ENCODE data around the gene PITPNC1.
"Not testable (repeated sequence)": the region's sequence is repeated elsewhere in the genome, so short reads cannot be mapped to it uniquely, and the experiment has no call there.

The PITPNC1 gene

DNA sequence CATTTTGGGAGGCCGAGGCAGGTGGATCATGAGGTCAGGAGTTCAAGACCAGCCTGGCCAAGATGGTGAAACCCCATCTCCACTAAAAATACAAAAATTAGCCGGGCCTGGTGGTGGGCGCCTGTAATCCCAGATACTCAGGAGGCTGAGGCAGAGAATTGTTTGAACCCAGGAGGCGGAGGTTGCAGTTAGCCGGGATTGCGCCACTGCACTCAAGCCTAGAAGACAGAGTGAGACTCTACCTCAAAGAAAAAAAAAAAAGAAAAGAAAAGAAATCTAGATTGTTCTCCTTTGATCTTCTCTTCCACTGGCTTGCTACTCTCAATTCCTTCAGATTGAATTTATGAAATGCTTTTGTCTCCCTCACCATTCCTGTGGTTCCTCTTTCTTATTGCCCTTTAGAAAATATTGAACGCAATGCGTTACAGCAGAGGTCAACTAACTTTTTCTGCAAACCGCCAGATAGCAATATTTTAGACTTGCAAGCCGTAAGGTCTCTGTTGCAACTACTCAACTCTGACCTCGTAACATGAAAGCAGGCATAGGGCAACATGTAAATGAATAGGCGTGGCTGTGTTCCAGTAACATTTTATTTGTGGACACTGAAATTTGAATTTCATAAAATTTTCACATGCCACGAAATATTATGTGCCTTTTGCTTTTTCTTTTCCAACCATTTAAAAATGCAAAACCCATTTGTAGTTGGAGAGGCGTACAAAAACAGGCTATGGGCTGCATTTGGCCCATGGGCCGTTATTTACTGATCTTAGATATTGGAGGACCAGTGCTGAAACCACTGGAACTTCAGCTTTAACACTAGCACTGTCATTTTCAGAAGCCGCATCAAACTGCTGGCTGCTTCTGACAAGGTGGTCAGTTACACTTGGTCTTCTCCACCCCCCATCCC lies 24.8 kb downstream of the PITPNC1 start:
- FAIRE-seq: no peak

DNA sequence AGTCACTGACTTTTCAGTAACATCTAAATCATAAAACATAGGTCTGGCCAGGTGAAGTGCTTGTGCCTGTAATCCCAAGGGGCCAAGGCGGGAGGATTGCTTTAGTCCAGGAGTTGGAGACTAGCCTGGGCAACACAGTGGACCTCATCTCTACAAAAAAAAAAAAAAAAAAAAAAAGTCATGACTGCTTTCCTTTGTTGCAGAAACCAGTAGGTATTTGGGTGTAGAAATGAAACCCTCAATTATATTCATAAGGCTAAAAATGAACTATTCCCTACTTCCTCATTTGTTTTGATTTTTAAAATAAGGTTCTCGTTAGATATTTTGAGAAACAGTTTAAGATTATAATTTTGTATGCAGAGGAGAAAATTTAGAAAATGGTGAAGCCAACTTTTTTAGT lies 26.0 kb downstream of the PITPNC1 start:
- no peak for FAIRE-seq

DNA sequence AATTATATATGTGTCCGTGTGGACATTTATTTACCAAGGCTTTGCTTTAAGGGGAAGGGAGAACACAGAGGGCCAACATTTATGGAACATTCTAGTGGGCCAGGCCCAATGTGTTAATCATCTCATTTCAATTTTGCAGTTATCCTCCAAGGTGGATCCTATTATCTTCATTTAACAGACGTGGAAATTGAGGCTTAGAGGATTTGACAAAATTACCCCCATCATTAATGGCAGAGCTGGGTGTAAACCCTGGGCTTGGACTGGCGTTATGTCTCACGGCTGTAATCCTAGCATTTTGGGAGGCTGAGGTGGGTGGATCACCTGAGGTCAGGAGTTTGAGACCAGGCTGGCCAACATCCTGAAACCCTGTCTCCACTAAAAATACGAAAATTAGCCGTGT lies 26.4 kb downstream of the PITPNC1 start:
- FAIRE-seq: no peak

DNA sequence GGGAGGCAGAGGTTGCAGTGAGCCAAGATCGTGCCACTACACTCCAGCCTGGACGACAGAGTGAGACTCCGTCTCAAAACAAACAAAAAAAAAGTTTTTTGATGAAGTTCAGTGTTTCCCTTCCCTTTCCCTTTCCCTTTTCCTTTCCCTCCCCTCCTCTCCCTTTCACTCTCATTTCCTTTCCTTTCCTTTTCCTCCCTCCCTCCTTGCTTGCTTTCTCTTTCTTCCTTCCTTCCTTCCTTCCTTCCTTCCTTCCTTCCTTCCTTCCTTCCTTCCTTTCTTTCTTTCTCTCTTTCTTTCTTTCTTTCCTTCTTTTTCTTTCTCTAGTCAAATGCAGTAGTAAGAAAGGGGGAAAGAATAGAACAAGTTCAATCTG lies 31.4 kb downstream of the PITPNC1 start:
- FAIRE-seq: not testable (repeated sequence)

DNA sequence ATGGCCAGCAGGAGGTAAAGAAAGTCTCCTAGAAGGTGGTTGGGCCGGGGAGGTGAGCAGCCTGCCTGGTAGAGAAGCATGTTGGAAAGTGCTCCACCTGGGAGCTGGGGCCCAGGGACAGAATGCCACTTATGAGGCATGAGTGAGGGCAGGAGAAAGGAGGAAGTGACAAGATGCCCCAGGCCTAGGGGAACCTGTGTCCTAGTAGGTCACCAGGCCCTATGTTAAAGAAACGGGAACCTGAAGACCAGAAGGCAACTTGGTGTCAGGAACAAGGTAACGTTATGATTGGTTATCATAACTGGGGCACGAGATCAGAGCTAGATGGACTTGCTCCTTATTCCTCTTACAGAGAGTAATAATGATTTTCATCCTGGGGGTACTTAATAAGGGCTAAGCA lies 34.3 kb downstream of the PITPNC1 start:
- no peak for FAIRE-seq

DNA sequence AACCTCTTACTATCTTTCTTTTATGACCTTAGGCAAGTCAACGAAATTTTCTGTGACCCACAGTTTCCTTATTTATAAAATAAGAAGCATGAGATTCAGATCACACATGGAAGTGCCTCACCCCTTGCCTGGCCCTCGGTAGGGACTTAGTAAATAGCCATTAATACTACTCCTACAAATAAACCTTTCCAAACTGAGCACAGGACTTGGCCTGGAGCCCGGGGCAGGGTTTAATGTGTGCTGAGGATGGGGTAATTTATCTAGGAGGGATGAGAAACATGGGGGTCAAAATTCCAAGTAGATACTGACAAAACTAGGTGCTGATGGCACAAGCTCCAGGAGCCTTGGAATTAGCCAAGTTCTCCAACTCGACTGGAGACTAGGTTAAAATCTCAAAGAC lies 35.0 kb downstream of the PITPNC1 start:
- FAIRE-seq: no peak

DNA sequence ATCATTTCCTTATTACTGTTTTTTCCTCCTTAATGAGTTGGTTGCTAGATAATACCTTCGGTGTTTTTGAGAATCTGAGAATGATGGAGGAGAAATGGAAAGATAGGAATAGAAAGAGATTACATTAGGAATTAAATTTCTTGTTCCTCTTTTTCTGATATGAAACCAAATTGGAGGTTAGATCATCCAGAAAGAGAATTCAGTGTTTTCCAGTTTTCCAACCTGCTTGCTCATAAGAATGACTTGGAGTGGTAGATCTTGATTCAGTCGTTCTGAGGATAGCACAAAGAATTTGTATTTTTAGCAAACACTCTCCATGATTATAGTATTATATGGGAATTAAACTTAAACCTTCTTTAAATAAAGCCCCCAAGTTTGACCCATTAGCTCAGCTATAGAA lies 35.9 kb downstream of the PITPNC1 start:
- FAIRE-seq: no peak

DNA sequence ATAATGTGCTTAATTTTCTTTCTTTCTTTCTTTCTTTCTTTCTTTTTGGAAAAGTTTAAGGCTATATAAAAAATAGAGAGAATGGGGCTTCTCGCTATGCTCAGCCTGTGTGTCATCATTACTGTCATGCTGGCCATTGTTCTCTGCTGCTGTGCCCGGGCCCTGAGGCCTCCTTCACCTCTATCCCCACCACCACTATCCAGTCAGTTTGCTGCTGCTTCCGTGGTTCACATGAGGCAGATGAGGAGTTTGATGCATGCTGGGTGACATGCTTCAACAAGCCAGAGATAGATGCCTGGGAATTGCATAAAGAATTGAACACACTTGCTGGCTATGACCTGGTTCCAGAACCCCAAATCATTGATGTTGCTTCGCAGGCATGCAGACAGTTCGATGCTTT lies 36.3 kb downstream of the PITPNC1 start:
- FAIRE-seq: no peak

DNA sequence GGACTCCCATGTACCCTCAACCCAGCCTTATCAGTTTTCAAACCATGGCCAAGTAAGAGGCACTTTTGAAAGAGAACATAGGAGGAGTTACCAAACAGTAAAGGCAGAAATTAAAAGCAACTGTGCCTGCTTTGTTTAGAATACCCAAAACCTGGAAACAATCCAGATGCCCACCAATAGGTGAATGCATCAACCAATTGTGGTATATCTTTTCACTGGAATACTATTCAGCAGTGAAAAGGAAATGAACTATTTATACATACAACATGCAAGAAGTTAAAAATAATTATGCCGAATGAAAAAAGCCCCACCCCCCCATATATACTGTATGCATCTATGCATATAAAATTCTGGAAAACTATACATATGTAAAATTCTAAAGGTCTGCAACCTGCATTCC lies 37.0 kb downstream of the PITPNC1 start:
- no peak for FAIRE-seq

DNA sequence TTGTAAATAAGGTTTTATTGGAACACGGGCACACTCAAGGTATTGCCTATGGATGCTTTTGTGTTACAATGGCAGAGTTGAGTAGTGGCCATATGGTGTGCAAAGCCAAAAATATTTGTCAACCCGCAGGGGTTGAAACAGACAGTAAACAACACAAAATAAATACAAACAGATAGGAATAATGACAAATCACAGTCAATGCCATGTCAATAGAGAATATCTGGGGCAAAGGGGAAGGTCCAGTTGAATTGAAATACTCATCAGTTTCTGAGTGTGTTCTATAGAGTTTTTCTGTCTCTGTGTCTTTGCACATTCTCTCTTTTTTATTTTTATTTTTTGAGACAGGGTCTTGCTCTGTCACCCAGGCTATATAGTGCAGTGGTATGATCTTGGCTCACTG lies 37.5 kb downstream of the PITPNC1 start:
- no peak for FAIRE-seq

DNA sequence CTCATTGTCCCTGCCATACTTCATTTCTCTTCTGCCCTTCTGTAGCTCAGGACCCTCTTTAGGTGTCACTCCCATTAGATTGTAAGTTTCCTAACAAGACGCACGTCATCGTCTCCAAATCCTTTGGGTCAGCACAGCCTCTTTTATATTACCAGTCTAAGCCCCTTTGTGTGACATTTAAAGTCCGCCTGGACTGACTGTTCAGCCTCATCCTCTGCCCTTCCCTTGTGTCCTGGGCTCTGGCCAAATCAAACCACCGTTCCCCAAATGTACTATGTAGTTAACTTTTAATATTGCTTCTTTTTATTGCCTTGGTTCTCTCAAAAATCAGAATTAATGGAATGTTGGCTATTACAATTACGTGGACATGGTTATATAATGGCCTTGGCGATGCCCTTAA lies 38.2 kb downstream of the PITPNC1 start:
- no peak for FAIRE-seq

DNA sequence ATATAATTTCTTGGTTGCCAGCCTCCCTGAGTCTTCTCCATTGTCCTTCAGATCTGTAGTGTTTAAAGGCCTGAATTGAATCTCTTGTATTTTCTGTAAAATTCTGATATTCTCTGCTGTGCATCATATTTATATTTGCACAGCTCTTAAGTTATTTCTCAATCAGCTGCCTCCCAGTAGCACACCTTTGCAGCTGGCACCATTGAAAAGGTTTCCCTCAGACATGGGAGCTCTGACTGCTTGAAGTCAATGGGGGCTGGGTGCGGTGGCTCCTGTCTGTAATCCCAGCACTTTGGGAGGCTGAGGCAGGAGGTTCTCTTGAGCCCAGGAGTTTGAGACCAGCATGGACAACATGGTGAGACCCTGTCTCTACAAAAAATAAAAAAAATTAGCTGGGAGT lies 40.4 kb downstream of the PITPNC1 start:
- no peak for FAIRE-seq

DNA sequence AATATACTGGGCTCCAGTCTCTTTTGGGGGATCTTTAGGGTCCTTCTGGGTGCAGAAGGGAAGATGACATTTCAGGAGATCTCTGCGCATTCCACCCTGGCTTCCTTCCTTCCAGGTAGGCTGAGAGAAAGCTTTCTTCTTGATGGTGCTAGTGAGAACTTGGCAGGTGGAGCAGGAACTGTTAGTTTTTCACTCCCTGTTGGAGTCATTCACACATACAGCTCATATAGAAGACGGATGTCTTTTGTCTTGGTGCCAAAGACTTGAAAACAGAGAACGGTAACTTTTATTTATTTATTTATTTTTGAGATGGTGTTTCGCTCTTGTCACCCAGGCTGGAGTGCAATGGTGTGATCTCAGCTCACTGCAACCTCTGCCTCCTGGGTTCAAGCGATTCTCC lies 43.9 kb downstream of the PITPNC1 start:
- no peak for FAIRE-seq

DNA sequence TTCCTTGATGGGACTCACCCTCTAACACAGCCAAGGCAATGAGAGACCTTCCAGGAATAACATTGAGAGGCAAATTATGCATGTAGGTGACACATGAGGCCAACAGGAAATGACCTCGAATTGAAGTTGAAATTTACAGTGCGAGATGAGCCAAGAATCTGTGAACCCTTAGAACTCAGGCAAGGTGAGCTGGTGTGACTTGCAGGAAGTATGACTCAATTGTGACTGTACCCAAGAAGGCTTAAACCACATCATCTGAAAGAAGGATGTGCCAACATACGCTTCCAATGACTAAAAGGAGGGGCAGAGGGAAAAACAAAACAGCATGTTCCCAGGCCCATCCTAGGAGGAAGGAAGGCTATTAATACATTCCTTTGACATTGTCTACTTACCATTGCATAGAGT lies 44.8 kb downstream of the PITPNC1 start:
- no peak for FAIRE-seq

DNA sequence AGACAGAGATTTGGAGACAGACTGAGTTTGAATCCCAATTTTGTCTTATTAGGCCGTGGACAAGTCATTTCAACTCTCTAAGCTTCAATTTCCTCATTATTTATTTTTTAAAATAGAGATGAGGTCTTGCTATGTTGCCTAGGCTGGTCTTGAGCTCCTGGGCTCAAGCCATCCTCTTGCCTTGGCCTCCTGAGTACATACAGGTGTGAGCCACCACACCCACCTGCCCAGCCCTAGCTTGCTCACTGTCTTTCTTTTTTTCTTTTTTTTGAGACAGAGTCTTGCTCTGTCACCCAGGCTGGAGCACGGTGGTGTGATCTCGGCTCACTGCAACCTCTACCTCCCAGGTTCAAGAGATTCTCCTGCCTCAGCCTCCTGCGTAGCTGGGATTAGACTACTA lies 45.2 kb downstream of the PITPNC1 start:
- not testable (repeated sequence) for FAIRE-seq

DNA sequence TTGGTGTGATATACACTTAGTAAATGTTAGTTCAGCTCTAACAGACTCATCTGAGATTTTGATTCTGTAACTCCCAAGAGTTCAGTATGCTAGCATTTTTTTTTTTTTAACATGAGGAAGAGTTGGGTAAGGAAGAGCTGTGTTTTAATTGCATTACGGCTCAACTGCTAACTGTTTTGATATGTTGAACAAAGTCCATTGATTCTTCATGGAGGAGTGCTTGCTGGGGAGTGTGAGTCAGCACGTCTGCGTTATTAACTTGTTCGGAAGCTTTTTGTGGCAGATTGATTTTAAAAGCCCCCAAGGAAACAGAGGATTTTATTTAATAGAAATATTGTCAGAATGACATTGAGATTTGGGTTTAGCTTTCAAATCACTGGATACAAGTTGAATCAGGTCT lies 45.8 kb downstream of the PITPNC1 start:
- no peak for FAIRE-seq

DNA sequence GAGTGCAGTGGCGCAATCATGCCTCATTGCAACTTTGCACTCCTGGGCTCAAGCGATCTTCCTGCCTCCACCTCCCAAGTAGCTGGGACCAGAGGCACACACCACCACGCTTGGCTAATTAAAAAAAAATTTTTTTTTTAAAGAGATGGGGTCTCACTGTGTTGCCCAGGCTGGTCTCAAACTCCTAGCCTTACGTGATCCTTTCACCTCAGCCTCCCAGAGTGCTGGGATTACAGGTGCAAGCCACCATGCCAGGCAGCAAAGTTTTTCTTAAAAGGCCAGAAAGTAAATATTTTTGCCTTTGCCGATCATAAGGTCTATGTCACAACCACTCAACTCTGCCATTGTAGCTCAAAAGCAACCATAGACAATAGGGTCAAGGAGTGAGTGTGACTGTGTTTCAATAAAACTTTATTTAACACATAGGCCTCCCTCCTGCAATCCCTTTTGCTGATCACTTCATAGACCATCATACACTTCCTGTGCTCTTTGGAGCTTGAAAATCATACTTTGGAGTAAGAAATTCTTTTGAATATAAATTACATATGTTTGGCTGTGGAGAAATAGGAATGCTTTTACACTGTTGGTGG lies 48.6 kb downstream of the PITPNC1 start:
- FAIRE-seq: no peak

DNA sequence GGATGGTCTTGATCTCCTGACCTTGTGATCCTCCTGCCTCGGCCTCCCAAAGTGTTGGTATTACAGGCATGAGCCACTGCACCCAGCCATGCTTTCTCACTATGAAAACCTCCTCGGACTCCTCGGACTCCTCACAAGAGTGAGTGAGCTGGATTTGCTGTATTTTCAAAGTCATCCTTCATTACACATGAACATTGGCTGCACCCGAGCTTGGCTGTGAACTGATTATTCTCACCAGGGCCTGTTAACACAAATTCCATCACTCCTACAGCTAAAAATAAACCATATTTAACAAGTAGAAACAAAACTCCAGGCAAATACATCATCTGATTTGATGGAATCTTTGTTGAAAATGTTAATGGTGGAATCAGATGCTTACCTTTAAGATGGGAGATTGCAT lies 50.3 kb downstream of the PITPNC1 start:
- FAIRE-seq: no peak

DNA sequence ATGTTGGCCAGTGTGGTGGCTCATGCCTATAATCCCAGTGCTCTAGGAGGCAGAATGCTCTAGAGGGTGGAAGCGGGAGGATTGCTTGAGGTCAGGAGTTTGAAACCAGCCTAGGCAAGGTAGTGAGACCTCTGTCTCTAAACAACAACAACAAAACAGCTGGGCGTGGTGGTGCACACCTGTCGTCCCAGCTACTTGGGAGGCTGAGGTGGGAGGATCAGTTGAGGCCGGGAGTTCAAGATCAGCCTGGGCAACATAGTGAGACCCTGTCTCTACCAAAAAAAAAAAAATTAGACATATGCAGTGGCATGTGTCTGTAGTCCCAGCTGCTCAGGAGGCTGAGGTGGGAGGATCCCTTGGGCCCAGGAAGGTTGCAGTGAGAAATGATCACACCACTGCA lies 53.4 kb downstream of the PITPNC1 start:
- FAIRE-seq: not testable (repeated sequence)

DNA sequence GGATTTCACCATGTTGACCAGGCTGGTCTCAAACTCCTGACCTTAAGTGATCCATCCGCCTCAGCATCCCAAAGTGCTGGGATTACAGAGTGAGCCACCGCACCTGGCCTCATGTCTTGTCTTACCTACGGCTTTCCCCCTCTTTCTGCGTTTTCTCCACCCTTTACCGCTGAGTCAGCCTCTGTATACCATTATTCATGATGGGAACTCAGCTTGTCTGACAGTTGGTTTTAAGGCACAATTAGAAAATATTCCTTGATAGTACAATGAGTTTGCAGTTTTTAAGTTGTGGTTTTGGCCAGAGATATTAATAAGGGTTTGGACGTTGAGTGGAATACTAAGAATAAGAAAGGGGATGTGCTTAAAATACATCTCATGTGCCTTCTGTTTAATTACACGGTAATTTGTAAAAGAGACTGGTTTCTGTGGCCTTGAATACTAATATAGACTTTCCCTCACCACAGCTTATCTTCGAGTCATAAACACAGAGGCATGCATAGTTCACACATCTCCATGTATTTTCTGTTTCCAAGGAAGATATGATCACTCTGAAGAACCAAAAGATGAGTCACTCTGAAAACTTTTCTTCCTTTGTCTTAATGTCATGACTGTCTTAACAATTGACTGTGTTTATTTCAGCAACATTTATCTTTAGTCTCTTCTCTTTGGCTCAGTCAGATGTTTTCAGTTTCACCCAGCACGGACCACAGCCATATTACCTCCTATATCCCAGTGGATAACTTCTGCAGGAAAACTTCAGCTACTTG lies 54.4 kb downstream of the PITPNC1 start:
- FAIRE-seq: no peak

DNA sequence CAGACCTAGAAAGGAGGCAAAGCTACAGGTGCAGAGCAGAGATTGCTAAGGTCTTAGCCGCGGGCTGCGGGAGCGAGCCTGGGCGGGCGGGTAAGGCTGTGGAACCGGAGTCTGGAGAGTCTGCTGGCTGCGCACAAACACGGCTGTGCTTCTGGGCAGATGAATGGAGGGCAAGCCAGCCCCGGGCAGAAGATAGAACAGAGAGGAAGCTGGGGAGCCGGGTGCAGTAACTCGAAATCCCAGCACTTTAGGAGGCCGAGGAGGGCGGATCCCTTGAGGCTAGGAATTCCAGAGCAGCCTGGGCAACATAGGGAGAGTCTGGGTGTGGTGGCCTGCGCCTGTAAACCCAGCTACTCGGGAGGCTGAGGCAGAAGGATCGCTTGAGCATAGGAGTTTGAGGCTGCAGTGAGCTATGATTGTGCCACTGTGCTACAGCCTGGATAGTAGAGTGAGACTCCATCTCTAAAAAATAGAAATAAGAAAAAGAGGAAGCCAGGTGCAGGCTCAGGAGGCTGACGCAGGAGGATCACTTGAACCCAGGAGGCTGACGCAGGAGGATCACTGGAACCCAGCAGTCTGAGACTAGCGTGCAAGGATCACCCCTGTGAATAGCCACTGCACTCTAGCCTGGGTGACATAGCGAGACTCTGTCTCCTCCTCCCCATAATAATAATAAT lies 56.3 kb downstream of the PITPNC1 start:
- no peak for FAIRE-seq

DNA sequence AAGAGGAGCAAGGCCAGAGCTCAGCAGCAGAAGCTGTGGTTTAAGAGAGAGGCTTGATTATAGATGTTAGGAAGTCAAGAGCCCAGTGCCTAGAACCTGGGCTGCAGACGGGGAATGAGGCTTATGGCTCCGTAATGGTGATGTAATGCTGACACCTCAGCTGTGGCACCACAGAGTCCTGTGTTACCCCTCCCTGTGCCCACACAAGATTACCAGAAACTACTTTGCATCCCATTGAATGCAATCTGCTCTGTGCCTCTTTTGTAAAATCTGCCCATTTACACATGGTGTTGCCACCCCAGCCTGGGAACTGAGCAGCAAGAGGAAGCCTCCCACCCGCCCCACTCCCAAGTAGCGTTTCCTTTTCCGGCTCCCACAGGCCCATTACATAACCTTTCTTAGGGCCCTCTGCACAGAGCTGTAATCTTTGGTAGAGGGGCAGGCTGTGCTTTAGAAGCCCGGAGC lies 57.0 kb downstream of the PITPNC1 start:
- FAIRE-seq: no peak

DNA sequence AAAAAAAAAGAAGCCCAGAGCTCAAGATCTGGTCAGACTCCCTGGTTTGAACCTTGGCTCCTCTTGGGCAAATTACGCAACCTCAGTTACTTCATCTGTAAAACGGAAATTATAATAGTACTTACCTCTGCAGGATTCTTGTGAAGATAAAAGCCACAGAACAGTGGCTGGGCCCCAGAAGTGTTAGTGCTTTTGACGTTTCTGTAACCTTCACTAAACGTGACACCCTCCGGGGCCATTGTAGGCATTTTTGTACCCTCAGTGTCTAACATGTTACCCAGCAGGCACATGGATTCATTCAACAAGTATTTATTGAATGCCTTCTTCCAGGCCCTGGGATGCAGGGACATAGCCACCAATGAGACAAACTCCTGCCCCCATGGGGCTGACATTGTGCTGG lies 58.0 kb downstream of the PITPNC1 start:
- FAIRE-seq: no peak

Measured in endometrium (tissue), 2 donors.